CD1c-positive myeloid dendritic cell (primary cell): Measurements from ENCODE around the gene KRTAP19-8.

Experiments used
- DNase-seq: peaks from one replicate; pipeline ENCODE4 v3.0.0-alpha.2; 2016; ENCODE audit errors: extremely low spot score

The KRTAP19-8 gene, protein sequence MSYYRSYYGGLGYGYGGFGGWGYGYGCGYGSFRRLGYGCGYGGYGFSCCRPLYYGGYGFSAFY

DNA sequence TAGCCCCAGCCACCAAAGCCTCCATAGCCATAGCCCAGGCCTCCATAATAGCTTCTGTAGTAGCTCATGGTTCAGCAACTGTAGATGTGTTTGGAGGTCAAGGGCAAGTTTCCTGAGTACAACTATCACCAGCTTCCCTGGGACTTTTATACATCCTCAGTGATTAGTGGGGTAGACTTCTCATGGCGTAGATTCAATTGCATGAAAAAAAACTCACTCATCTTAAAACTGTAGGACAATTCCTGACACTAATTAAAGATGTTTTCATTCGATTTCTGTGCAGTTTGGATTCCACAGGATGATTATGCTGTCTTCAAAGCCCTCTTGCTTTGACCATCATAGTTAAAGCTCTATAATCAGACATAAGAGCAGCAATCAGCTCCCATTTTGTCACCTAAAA is at the start of gene KRTAP19-8:
TSS of gene KRTAP19-8 (minus strand) at position 101 of the 400 bp plus-strand sequence. CDS start at position 68, 33 bp downstream.
- DNase-seq: no peak

DNA sequence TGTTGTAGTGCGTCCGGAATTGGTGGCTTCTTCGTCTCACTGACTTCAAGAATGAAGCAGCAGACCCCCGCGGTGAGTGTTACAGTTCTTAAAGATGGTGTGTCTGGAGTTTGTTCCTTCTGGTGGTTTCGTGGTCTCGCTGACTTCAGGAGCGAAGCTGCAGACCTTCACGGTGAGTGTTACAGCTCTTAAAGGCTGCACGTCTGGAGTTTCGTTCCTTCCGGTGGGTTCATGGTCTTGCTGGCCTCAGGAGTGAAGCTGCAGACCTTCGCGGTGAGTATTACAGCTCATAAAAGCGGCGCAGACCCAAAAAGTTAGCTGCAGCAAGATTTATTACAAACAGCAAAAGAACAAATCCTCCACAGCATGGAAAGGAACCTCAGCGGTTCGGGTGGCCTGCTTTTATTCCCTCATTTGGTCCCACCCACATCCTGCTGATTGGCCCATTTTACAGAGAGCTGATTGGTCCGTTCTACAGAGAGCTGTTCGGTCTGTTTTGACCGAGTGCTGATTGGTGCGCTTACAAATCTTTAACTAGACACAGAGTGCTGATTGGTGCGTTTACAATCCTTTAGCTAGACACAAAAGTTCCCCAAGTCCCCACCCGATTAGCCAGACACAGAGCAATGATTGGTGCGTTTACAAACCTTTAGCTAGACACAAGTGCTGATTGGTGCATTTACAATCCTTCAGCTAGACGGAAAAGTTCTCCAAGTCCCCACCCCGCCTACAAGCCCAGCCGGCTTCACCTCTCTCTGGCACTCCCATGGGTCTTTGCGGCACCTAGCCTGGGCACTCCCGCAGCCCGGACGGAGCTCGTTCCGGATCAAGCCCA is 49.6 kb upstream of the KRTAP19-8 start:
- DNase-seq: no peak

DNA sequence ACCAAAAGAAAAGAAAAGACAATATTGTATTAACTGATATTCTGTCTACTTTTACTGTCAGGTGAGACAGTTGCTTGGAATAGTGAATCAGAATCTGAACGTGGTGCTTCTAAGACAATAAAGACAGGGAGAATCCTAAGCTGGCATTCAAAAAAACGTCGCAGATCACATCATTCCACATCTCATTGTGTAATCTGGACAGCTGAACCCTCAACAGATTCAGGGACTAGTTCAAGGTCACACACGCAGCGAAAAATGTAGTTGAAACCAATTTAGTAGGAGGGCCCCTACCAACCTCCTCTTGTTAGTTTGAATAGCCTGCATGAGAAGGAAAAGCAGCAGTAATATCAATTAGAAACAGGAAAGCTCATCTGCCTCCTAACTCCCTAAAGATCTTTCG is 46.4 kb upstream of the KRTAP19-8 start:
- no peak for DNase-seq

DNA sequence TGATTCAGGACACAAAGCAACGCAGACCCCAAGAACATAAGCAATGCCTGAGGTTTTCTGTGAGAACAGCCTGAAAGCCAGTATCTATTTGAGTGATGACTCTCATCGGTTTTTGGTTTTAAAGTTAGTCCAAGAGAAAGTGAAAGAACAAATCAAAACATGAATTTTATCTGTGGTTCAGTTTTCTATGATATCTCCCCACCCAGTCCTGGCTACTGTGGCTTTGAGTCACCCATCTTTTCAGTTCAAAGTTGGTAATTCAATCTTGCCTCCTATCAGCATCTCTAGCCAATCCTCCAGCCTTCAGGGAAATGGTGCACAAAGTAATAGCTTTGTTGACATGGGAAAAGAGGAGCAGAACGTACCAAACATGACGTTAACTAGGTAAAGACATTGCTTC is 40.5 kb upstream of the KRTAP19-8 start:
- no peak for DNase-seq

DNA sequence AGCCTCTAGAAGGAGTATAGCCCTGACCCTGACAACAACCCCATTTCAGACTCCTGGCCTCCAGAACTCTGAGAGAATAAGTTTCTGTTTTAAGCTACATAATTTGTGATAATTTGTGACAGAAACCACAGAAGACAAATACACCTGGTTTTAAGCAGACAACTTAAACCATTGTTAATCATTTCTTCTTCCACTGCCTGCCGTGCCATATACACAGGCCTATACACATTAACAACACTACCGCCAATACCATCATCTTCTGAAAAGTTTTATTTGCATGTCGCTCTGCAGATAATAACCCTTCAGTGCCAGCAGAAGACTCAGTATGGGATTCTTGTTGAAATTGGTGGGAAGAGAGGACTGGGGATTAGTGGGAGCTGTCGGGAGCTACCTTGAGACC is 39.9 kb upstream of the KRTAP19-8 start:
- DNase-seq: no peak

DNA sequence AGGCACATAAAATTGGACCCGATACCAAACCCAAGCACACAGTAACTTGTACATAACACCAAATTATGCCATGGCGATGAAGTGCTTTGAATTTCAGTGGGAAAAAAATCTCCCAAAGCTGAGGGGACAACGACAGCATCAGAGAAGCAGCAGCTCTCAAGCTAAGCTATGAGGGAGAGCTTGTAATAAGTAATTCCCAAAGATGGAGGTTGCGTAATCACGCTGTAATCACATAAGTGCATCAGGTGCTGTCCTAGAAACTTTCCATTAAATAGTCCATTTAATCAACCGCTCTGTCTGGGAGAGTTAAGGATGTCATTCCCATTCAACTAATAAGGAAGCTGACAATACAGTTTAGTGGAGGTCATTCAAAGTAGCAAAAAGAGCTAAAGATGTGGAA is 37.6 kb upstream of the KRTAP19-8 start:
- DNase-seq: no peak

DNA sequence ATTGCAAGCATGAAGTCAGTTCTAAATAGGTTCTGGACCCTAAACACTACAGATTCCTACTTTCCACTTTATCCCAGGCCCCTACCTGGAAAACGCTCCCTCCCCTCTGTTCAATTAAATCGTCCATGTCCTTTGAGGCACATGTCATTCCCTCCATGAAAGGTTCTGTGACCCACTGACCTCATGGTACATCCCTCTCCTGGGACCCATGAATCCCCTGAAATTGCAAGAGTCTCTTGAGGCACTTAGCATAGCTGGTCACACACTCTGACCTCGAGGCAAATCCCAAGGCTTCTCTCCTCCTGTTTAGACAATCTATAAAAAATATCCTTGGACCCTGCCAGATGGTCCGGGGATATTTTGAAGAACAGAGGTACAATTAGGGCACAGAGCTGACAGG is 34.3 kb upstream of the KRTAP19-8 start:
- DNase-seq: no peak

DNA sequence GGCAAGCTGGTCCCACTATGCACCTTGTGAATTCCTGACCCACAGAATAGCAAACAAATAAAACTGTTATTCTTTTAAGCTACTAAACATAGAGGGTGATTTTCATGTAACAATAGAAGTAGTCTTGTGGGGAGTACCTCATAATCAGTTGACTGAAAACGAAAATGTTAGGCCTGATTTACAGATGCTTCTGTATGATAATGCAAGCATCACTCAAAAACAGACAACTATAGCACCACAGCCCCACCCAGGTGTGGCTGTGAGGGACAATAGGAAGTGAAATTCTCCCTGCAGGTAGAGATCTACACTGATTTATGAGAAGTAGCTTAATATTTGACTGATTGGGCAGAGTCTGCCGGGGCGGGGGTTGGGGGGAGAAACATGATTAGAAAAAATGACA is 26.5 kb upstream of the KRTAP19-8 start:
- no peak for DNase-seq

DNA sequence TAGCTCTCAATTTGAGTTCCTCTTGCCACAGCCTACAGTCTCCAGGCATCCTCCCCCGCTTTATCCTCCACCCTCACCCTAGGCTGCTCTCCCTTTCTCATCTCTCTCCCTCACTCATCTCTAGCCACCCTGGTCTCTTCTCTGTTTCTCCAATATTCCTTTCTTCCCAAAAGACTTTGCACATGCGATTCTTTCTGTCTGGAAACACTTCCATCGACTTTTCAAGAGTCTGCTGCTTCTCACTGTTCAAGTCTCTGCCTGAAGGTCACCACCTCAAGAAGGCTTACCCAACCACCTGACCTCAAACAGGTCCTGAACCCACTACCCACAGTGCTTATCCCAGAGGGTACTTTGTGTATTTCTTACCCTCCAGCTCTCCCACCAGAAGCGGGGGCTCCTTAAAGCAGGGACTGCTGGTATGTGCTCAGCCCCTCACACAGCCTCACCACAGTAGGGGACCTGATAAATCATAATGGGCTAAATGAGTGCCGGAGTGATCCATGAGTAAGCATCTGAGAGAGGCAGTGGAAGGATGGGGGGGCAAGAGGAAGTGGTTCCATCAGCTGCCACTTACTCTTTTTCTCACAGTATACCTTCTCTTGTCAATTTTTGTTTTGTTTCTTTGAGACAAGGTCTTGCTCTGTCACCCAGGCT is 14.3 kb upstream of the KRTAP19-8 start:
- no peak for DNase-seq

DNA sequence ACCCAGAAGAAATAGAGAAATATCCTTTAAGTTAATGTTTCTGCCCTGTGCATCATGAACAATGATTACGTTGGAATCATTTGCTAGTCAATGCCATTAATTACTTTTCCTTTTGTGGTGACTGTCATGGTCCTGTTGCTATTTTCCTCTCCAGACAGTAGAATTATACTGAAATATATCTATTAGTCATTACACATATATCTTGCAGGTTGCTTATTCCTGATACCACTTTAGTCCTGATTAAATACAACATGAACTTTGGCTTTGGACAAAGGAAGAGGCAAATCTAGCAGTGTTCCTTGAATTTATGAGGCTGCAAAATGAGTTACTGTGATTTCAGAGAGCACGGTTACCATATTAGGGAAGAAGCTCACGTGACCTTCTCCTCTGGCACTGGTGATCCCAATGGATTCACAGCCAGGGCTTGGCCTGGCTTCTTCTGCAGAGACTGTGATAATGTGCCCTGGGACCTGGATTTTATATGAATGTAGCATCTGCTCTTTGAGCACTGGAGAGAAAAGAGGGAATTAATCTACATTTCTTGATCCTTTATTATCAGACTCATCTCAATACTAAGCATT is 12.4 kb upstream of the KRTAP19-8 start:
- no peak for DNase-seq

DNA sequence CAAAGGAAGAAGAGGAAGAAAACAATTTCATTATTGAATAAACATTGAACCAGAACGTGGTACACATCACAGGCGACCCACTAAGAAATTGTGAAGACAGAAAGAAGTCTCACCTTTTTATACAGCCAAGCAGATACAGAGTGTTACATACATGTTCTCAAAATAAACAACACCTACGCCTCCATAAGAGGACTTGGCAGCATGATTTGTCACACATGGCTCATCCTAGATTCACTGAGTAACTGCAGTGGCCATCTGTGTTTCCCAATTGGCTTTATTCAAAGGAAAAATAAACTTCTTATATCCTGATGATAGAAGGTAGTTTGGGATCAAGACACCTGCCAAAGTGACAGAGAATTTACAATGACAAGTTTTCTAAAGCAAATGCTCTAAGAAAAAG is 7.6 kb upstream of the KRTAP19-8 start:
- no peak for DNase-seq

DNA sequence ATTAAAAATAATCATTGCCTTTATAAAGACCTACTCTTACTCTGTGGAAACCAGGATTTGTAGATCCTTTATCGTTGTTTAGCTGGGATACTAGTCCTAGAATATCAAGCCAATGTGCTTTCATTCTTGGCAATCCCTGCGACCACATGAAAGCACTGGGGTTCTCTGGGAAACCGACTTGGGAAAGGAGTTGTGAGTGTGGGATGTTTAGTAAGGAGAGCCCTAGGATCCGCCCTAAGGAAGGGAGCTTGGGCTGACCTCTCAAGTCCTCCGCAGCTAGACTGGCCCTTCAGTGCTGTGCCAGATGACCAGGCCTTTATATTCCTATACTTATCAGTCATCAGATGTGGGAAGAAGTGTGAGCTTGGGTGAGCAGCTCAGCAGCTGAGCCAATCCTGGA is 5.2 kb upstream of the KRTAP19-8 start:
- DNase-seq: no peak

DNA sequence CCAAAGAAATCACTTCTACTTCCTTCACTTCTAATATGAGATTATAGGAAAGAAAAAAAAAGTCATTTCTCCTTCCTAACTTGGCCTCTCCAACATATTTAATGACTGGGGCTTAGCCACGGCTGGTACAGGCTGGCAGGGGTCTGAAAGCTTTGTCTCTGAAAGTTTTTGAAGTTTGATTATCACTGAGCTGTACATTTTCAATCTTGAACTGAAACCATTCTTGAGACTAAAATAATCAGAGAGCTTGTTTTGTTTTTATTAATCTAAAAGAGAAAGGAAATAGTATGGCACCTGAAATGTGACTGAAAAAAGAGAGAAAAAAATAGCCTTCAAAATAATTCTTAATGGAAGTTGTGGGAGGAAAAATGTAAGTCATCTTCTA is 3.8 kb upstream of the KRTAP19-8 start:
- DNase-seq: no peak

DNA sequence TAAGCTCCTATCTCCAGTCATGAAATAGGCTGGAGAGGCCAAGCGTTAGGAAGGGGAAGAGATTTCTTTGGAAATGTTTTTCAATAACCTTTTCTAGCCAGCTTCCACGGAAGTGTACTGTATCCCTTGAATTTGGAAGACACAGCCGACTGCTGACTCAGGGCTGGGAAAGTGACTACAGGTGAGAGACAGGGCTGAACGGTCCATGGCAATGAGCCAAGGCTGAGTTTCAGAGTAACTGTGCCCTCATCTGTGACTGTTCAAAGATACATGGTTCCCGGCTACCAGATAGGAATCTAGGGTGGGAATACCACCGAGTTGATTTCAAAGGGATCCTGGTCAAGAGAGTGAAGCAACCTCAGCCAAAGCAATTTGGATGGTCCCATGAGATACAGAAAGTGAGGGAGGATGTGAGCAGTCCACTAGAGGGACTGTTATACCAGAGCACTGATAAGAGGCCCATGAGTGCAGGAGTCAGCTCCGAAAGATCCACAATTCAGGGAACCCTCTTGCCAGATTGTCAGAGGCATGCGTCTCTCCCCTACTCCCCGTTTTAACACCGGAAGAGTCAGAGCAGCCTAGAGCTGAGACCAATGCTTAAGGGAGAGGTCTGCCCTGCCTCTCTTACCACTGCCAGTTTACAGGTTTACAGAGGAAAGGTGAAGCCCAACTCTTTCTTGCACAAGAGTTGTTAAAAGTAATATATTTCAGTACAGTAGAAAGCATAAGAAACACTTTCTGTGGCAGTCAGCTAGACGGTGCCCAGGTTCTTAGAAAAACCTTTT is 3.2 kb upstream of the KRTAP19-8 start:
- DNase-seq: no peak

DNA sequence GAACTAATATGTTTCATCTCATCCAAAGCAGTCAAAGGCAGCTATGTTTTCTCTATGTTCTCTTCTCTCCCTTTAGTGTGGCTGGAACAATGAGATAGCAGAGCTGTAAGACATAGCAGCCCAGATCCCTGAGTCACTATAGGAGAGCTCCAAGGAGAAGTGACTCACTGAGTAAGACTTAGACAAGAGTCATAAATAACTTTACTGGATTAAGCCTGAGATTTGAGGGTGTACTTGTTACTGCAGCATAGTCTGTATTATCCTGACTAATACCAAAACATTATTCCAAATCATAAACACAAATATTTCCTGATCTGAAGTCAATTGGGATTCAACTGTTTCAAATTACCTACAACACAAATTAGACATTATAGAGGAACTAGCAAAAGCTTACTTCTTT is 3.9 kb downstream of the KRTAP19-8 start:
- no peak for DNase-seq

DNA sequence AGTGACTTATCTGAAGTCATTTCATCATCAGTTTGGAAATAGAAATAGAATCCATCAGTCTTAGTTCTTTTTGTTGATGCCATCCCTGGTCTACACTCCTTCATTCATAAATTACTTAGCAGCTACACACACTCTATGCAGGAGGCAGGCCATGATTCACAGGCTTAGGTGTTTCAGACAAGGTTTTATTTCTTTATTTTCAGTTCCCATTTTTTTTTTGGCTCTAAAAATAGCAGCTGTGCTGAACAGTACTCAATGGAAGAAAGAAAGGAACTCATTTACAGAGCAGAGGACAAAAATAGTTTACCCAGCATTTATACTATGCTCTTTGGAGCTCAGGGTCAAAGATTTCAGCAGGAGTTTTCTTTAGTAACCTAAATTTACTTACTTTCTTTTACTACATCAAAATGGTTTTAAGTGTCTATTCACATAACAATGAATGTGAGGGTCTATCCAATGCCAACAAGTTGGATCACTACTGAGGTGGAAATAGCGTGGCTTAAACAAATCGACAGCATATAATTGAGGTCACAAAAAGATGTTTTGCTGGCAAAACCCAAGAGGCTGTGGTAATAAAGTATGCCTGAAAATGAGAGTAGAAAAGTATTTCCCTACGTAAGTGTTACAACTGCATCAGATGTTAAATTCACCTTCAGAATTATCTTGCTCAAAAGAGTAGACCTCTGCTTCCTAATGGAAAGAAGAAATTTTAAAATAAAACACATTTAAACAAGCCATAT is 7.7 kb downstream of the KRTAP19-8 start:
- DNase-seq: no peak

DNA sequence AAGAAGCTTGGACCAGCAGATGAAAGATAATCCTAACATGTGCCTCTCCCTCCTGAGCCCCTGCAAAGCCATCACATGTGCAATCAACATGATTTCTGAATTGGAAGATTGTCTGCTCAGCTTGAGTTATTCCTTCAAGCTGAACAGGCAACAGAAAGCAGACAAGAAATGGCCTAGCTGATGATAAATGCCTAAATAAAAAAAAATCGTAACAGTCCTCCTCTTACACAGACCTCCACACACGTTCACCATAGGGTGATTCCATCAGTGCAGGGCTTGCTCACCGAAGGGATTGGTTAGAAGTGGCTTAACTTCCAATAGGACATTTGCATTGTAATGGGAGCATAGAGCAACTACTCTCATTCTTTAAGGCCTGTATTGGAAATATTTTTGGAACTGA is 14.6 kb downstream of the KRTAP19-8 start:
- no peak for DNase-seq

DNA sequence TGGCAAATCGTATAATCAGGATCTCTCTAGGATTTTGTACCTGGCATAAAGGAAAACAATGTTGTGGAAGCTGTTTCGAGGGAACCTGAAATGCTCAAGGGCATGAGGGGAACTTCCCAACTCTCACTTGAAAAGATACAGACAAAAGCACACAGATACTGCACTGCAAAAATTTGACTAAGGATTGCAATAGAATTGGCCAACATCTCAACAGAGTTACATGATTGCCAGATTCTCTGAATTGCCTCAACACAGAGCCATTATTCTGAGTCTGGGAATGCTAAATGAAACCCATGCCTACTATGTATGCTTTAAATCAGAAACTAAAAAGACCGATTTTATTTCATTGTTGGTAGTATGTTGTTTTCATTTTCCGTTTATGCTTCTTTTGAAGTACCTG is 16.0 kb downstream of the KRTAP19-8 start:
- no peak for DNase-seq

DNA sequence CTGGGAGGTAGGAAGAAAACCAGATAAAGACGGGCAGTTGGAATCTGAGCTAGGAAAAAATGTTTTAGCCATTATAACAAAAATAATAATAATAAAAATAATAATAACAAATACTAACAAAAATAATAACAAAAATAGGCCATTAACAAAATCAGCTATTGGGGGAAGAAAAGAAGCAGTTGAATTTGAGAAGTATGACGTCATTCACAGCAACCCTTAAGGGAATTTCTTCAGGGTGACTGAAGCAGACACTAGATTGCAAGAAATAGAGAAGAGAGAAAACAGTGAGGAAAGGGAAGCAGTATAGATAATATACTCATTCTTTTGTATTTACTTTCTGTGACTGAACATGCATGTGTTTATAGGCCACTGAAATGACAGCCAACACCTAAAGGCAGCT is 20.0 kb downstream of the KRTAP19-8 start:
- DNase-seq: no peak

DNA sequence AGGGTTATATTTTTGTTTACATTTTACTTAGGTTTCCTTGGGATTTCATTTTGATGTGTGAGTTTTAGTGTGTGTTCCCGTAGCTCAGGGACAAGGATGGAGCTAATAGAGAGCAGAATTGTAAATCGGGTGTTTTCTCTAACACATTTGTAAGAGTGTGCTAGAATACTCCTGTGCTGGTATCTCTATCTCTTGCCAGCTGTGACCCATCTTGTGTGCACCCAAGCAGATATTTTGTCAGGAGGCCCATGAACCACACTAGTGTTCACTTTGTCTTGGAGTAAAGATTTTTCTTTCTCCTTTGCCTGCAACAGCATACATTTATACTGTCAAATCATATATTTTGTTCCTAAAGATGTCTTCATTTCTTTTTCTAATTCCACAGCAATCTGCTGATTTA is 23.4 kb downstream of the KRTAP19-8 start:
- no peak for DNase-seq
